ENCODE data around the gene BIN2. TPM values are rescaled to one million over a fixed set of nuclear protein-coding genes. Genes with fewer than 3 reads are reported as not detected.
A peak's percentile ranks its signal among the peaks of the same experiment; 100 is the strongest.

The BIN2 gene
- total and polyA plus RNA-seq, 9 of the 15 experiments (the other 6 are each of a cell fraction or from before 2014, with no cell fraction given), result 0.04 to 0.39 (median 0.25) TPM; not detected in 1

GRCh38 chr12:51320695-51321320 is 3.2 kb downstream of the BIN2 start (continued):
- 0 out of 2 replicates have a peak, but pooled peaks have one; percentile 27 for TF ChIP-seq CREB3L1 (IDR thresholded peaks at IDR 0.05; ENCODE audit: borderline replicate concordance, low read depth)
- no peak for TF ChIP-seq ZNF408 (CRISPR knock-in tag; IDR thresholded peaks at IDR 0.05; ENCODE audit: low read depth)
- TF ChIP-seq PML (IDR thresholded peaks at IDR 0.05; ENCODE audit: low read length), result peak; percentile 64; the same call in 1 of the 2 replicates
- TF ChIP-seq PHF20 (IDR thresholded peaks at IDR 0.05; ENCODE audit: partially characterized antibody), result peak; percentile 39
- TF ChIP-seq ZNF239 (CRISPR knock-in tag; IDR thresholded peaks at IDR 0.05), result 0 out of 2 replicates have a peak, but pooled peaks have one; percentile 18
- no peak for TF ChIP-seq SAFB2 (IDR thresholded peaks at IDR 0.05; ENCODE audit: borderline replicate concordance, low read depth, low read length, severe bottlenecking)
- peak; percentile 89 for TF ChIP-seq SMARCA4 (IDR thresholded peaks at IDR 0.05)
- no peak for TF ChIP-seq HMBOX1 (IDR thresholded peaks at IDR 0.05)
- TF ChIP-seq EZH2 (IDR thresholded peaks at IDR 0.05; ENCODE audit: borderline replicate concordance, low read depth, low read length), result no peak
- TF ChIP-seq ETV5 (CRISPR knock-in tag; IDR thresholded peaks at IDR 0.05; ENCODE audit: low read depth), result peak; percentile 53; the same call in 1 of the 2 replicates
- no peak for TF ChIP-seq GABPB2 (CRISPR knock-in tag; conservative IDR thresholded peaks at IDR 0.05)
- peak; percentile 80 for TF ChIP-seq GATAD2A (IDR thresholded peaks at IDR 0.05)
- TF ChIP-seq ZNF668 (CRISPR knock-in tag; IDR thresholded peaks at IDR 0.05), result no peak
- TF ChIP-seq HNRNPL (IDR thresholded peaks at IDR 0.05; ENCODE audit: low read depth, low read length), result no peak
- no peak for TF ChIP-seq GABPB1 (CRISPR knock-in tag; IDR thresholded peaks at IDR 0.05)
- TF ChIP-seq MNT (conservative IDR thresholded peaks at IDR 0.05), result 0 out of 4 replicates have a peak, but pooled peaks of 1 of the 2 experiments have one; percentile 27
- no peak for TF ChIP-seq ZNF589 (CRISPR knock-in tag; IDR thresholded peaks at IDR 0.05; ENCODE audit: low read depth)
- TF ChIP-seq ILK (tag; IDR thresholded peaks at IDR 0.05; ENCODE audit: borderline replicate concordance, low read depth), result no peak
- TF ChIP-seq STAG1 (CRISPR knock-in tag; IDR thresholded peaks at IDR 0.05; ENCODE audit: borderline replicate concordance), result no peak
- peak; percentile 48; the same call in 1 of the 2 replicates for TF ChIP-seq BHLHE40 (IDR thresholded peaks at IDR 0.05; ENCODE audit: low read length)
- TF ChIP-seq TEAD4 (IDR thresholded peaks at IDR 0.05; ENCODE audit: low read length), result peak; percentile 81
- TF ChIP-seq TEAD4 (CRISPR knock-in tag; IDR thresholded peaks at IDR 0.05; ENCODE audit: borderline replicate concordance), result no peak
- TF ChIP-seq CHD2 (IDR thresholded peaks at IDR 0.05; ENCODE audit: low read depth, low read length), result no peak; the same call in 1 of the 2 replicates

Measured in K562 (cell line).